ENCODE data around the gene SHISA5. TPM values are rescaled to one million over a fixed set of nuclear protein-coding genes. Genes with fewer than 3 reads are reported as not detected.

Gene SHISA5
- total RNA-seq, 3 donors from 2014 or later (not counting 1 experiment from before 2014, with no cell fraction given): 211 to 237 (median 218) TPM

- no peak overlapping the region for H3K4me3 Mint-ChIP-seq
- intact Hi-C loops (cut with micrococcal nuclease): no loop called here
- WGBS (ENCODE audit: insufficient coverage): 80% methylated on average over 2 of the region's 5 CpGs
- no peak overlapping the region for H3K27ac Mint-ChIP-seq
- no peaks in the 10 kb centered on the region for H3K4me1 Mint-ChIP-seq
- H3K36me3 Mint-ChIP-seq: no peaks in the 10 kb centered on the region
- Histone ChIP-seq H3K27me3 (ENCODE audit: control insufficient read depth, insufficient read depth, low read length) (no peaks in the 10 kb centered on the region), H3K4me3 (ENCODE audit: low read length) (no peak overlapping the region), H3K9me3 (ENCODE audit: control insufficient read depth, insufficient read depth, low read length) (no peaks in the 10 kb centered on the region), H3K36me3 (ENCODE audit: control insufficient read depth, insufficient read depth, low read length) (no peaks in the 10 kb centered on the region), H3K27ac (ENCODE audit: low read length) (no peak overlapping the region), H3K4me1 (ENCODE audit: control insufficient read depth, insufficient read depth, low read length) (peaks cover 6% of the 10 kb centered on the region)
- H3K27me3 Mint-ChIP-seq (ENCODE audit: low read depth in 2 of 2): no peaks in the 10 kb centered on the region
- no peaks in the 10 kb centered on the region for H3K9me3 Mint-ChIP-seq
- no peak for ATAC-seq
- DNase-seq: no peak
- no peak for TF ChIP-seq CTCF (IDR thresholded peaks at IDR 0.05)
Measured at GRCh38 chr3:48544141-48544540, 40.2 kb upstream of the SHISA5 start.

DNA sequence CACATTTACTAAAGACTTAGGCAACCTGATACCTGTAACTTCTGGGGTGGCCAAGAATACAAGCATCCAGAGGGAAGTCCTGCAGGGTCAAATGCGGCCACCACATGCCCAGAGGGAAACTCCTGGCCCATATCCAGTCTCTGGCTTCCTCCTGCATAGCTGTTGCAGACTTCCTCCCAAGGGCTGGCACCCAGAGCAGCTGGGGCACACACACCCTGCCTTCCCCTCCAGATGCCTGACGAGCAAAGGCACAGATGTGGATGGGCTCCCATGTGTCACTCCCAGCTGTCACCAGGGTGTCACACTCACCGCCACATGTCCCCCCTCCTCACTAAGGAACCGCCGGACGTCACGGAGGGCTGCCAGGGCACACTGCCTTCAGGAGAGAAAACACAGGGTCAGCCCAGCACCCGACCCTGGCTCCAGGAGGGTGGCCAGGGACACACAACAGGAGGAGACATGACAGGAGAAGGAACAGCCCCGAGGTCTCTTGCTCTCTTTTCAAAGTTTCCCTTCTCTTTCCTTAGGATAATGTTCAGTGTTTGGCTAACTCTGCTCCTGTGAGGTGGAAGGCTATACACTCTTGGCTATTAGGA lies 39.4 kb upstream of the SHISA5 start:
- Mint-ChIP-seq H3K4me3 (no peak overlapping the region), H3K9me3 (no peaks in the 10 kb centered on the region), H3K4me1 (no peaks in the 10 kb centered on the region), H3K36me3 (no peaks in the 10 kb centered on the region), H3K27me3 (ENCODE audit: low read depth in 2 of 2) (no peaks in the 10 kb centered on the region), H3K27ac (no peak overlapping the region)
- H3K4me1 ChIP-seq (ENCODE audit: control insufficient read depth, insufficient read depth, low read length): no peaks in the 10 kb centered on the region
- no peaks in the 10 kb centered on the region for H3K36me3 ChIP-seq (ENCODE audit: control insufficient read depth, insufficient read depth, low read length)
- intact Hi-C loops (cut with micrococcal nuclease): no loop called here
- TF ChIP-seq CTCF (IDR thresholded peaks at IDR 0.05): no peak
- no peak overlapping the region for H3K4me3 ChIP-seq (ENCODE audit: low read length)
- WGBS (ENCODE audit: insufficient coverage): 18% methylated on average over 9 of the region's 9 CpGs
- no peaks in the 10 kb centered on the region for H3K9me3 ChIP-seq (ENCODE audit: control insufficient read depth, insufficient read depth, low read length)
- H3K27ac ChIP-seq (ENCODE audit: low read length): no peak overlapping the region
- DNase-seq (no peak), ATAC-seq (no peak)
- no peaks in the 10 kb centered on the region for H3K27me3 ChIP-seq (ENCODE audit: control insufficient read depth, insufficient read depth, low read length)

GRCh38 chr3:48538451-48538850 lies 34.5 kb upstream of the SHISA5 start:
- no peaks in the 10 kb centered on the region for H3K4me1 Mint-ChIP-seq
- Histone ChIP-seq H3K27me3 (ENCODE audit: control insufficient read depth, insufficient read depth, low read length) (no peaks in the 10 kb centered on the region), H3K4me1 (ENCODE audit: control insufficient read depth, insufficient read depth, low read length) (no peaks in the 10 kb centered on the region), H3K36me3 (ENCODE audit: control insufficient read depth, insufficient read depth, low read length) (no peaks in the 10 kb centered on the region), H3K4me3 (ENCODE audit: low read length) (no peak overlapping the region), H3K9me3 (ENCODE audit: control insufficient read depth, insufficient read depth, low read length) (no peaks in the 10 kb centered on the region), H3K27ac (ENCODE audit: low read length) (no peak overlapping the region)
- WGBS (ENCODE audit: insufficient coverage): 94% methylated on average over 12 of the region's 12 CpGs
- no peak overlapping the region for H3K27ac Mint-ChIP-seq
- H3K4me3 Mint-ChIP-seq: no peak overlapping the region
- DNase-seq (no peak), ATAC-seq (no peak)
- no peaks in the 10 kb centered on the region for H3K27me3 Mint-ChIP-seq (ENCODE audit: low read depth in 2 of 2)
- no peaks in the 10 kb centered on the region for H3K9me3 Mint-ChIP-seq
- TF ChIP-seq CTCF (IDR thresholded peaks at IDR 0.05): no peak
- H3K36me3 Mint-ChIP-seq: no peaks in the 10 kb centered on the region
- intact Hi-C loops (cut with micrococcal nuclease): no loop called here

GRCh38 chr3:48536785-48537184 lies 32.8 kb upstream of the SHISA5 start:
- Mint-ChIP-seq H3K4me3 (no peak overlapping the region), H3K27ac (no peak overlapping the region), H3K36me3 (no peaks in the 10 kb centered on the region), H3K9me3 (no peaks in the 10 kb centered on the region), H3K4me1 (no peaks in the 10 kb centered on the region), H3K27me3 (ENCODE audit: low read depth in 2 of 2) (no peaks in the 10 kb centered on the region)
- intact Hi-C loops (cut with micrococcal nuclease): no loop called here
- TF ChIP-seq CTCF (IDR thresholded peaks at IDR 0.05): no peak
- H3K36me3 ChIP-seq (ENCODE audit: control insufficient read depth, insufficient read depth, low read length): no peaks in the 10 kb centered on the region
- no peak overlapping the region for H3K27ac ChIP-seq (ENCODE audit: low read length)
- H3K27me3 ChIP-seq (ENCODE audit: control insufficient read depth, insufficient read depth, low read length): no peaks in the 10 kb centered on the region
- peak in 1 of 3 donors; percentile 10 for ATAC-seq
- H3K9me3 ChIP-seq (ENCODE audit: control insufficient read depth, insufficient read depth, low read length): no peaks in the 10 kb centered on the region
- 99% methylated on average over 5 of the region's 5 CpGs for WGBS (ENCODE audit: insufficient coverage)
- no peak overlapping the region for H3K4me3 ChIP-seq (ENCODE audit: low read length)
- DNase-seq: no peak
- H3K4me1 ChIP-seq (ENCODE audit: control insufficient read depth, insufficient read depth, low read length): no peaks in the 10 kb centered on the region
